GM21381 (cell line): Measurements from ENCODE around the gene CDH23.

Source experiments
- ATAC-seq: cut with Tn5 transposase; IDR thresholded peaks from one replicate; pipeline ENCODE4 v1.9.1; 2021; ENCODE audit warnings: mild to moderate bottlenecking, moderate library complexity; ENCODE audit not compliant: unreplicated experiment

Gene CDH23

DNA sequence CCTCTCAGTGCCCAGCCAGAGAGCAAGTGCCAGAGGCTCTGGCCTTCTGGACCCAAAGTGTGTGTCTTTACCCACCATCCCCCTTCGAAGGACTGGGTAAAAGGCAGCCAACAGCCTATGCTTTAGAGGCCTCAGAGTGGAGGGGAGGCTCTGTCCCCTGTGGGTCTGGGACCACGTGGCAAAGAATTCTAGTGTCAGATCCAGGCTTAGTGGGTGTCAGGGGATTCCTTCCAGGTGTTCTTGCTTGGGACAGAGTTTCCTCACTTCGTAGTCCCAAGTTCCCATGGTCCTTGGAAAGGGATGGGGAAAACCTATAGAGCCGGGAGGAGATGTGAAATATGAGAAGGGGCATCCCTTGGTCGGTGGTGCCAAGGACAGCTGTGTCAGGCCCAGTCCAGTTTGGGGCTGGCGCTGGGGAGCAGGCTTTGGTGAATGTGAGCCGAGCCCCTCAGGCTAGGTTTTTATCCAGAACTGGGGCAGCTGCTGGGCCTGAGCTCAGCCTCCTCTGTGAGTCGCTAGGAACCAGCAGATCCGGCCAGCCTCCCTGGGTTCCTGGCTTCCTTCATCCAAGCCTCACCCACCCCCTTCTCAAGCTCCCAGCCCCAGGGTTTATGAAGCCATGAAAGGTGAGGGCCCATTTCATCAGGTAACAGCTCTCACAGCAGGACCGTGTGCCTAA is 251.7 kb downstream of the CDH23 start:
- ATAC-seq, result no peak

DNA sequence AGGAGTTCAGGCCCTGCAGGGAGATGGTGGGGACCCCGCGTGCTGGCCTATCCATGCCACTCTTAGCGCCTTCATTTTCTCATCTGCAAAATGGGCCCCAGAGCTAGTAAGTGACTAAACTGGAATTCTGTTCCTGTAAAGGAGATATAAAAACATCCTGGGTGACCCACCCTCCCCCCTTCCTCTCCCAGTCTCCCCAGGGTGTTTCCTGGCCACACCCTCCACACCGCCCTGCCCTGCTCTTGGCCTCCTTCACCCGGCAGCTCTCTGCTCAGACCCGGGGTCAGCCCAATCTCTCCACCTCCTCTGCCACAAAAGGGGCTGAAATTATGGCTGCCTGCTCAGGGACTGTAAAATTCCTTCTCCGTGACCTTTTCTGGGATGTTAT is 252.2 kb downstream of the CDH23 start:
- ATAC-seq, result no peak

DNA sequence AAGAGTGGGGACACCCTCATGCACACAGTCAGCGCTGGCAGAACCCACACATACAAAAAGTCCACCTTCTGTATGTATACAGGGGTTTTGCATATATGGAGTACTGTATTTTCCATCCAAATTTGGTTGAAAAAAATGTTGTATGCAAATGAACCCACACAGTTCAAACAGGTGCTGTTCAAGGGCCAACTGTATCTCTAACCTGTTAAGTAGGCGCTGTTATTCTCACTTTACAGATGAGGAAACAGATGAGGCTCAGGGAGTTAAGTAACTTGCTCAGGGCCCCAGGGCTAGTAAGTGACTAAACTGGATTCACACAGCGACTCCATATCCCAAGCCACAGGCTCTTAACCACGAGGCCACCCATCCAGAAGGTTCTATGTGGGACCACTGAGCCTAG is 252.9 kb downstream of the CDH23 start:
- ATAC-seq, result no peak

DNA sequence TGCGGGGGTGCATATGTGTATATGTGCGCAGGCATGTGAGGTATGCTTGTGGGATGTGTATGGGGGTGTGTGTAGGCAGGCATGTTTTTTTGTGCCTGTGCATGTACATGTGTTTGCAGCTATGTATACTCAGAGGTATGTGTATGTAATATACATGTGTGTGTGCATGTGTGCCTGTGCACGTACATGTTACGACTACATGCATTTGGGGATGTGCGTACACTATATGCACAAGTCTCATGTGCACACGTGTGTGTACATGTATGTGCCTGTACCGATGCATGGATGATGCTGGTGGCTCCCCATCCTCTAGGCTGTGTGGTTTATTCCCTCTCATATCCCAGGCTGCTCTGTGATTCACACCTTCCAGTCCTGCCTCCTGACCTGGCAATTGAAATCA is 253.7 kb downstream of the CDH23 start:
- no peak for ATAC-seq

- ATAC-seq, result no peak
Measured at GRCh38 chr10:71651428-71651827, 254.7 kb downstream of the CDH23 start.

DNA sequence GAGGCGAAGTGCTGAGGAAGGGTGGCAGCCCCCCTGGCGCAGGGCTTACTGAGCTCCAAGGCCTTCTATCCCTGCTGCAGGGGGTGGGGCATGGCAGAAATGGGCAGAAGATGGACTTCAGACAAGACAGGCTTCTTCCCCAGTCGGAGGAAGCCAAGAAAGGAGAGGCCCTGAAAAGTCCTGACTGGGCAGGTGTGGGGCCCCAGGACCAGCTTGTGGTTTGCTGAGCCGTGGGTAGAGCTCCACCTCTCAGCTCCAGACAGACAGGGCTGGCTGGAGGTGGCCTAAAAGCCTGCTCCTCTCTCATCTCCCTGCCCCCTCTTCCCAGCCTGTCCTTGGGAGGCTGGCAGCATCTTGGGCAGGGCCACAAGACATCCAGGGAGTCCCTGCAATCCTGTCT is 255.2 kb downstream of the CDH23 start:
- no peak for ATAC-seq

GRCh38 chr10:71653044-71653443 is 256.3 kb downstream of the CDH23 start:
- no peak for ATAC-seq

DNA sequence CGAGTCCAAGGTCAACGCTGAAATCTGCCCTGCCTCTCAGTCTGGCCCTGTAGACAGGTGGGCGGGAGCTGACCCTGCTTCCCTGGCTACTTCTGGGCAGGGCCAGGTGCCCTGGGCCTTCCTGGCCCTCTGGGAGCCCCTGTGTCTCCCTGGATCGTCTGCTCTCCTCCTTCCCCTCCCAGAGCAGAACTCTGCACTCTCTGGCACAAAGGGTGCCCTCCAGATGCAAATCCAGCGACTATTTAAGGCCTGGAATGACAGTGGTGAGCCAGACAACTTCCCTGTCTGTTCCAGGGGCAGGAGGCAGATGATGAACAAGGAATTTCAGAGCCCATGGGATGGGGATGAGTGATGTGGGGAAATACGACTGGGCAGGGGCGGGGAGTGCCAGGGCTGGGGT is 259.5 kb downstream of the CDH23 start:
- no peak for ATAC-seq

GRCh38 chr10:71657604-71658466 is 261.1 kb downstream of the CDH23 start:
- ATAC-seq, result no peak

GRCh38 chr10:71658467-71658745 is 261.7 kb downstream of the CDH23 start:
- no peak for ATAC-seq

- no peak for ATAC-seq
Measured at GRCh38 chr10:71659111-71659634, 262.5 kb downstream of the CDH23 start.

GRCh38 chr10:71659737-71660136 is 263.0 kb downstream of the CDH23 start:
- no peak for ATAC-seq

DNA sequence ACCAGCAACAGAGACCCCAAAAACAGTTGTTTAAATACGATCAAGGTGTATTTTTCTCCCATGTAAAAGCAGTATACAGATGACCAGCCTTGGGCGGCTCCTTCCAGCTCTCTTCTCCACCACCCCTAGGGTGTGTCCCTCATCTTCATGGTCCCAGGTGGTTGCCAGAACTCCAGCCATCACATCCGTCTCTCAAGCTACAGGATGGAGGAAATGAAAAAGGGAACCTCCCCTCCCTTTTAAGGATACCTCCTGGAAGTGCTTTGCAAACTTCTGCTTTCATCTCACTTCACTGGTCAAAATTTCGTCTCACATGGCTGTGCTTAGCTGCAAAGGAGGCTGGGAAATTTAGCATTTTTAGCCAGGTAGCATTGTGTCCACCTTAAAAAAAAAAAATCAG is 263.6 kb downstream of the CDH23 start:
- no peak for ATAC-seq

GRCh38 chr10:71661060-71661622 is 264.4 kb downstream of the CDH23 start:
- no peak for ATAC-seq

DNA sequence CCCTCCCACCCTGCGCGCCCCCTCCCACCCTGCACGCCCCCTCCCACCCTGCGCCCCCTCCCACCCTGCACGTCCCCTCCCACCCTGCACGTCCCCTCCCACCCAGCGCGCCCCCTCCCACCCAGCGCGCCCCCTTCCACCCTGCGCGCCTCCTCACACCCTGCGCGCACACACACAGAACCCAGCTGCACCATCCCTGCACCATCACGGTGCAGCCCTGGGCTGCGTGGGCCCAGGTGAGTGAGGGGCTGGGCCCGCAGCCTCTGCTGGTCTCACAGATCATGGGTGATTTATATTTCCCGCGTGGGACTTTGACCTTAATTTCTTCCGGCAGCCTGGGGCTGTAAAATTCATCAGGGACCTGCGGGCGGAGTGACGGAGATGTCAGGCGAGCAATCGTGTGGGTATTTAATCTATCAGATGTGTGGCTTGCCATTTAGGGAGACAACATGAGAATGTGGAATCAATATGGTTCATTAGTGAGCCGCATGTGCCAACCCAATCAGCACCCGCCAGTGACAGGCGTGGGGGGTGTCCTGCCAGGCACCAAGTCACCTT is 265.1 kb downstream of the CDH23 start:
- no peak for ATAC-seq

DNA sequence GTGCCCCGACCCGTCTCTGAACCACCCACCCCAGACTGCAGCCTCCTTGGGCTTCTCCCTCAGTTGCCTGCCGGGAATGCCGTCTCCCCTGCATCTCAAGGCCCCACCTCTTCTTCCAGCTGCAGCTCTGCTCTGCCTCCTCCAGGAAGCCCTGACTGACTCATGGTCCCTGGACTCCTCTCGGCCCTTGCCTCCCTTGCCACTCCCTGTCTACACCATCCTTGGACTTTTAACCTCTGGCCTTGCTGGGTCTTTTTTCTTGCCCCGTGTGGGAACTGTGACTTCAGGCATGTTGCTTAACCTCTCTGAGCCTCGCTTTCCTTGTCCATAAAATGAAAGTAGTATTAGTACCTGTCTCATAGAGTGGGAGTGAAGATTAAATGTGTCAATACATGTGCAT is 266.6 kb downstream of the CDH23 start:
- no peak for ATAC-seq

GRCh38 chr10:71664585-71664984 is 267.9 kb downstream of the CDH23 start:
- no peak for ATAC-seq

DNA sequence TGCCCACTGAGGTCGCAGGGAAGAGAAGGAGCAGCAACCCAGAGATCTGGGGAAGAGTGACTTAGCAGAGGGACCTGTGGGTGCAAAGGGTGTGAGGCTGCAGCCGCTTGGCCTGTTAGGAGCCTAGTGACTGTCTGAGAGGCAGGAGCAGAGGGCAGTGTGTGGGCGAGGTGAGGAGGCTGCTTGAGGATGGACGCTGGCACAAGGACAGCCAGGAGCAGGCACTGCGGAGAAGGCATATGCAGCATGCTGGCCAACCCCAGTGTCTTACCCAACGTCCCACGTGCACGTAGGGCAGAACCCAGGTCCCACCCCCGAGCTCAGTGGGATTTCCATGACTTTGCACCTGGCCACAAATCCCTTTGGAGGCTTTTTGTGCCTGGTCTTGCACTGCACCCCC is 268.7 kb downstream of the CDH23 start:
- ATAC-seq, result no peak

DNA sequence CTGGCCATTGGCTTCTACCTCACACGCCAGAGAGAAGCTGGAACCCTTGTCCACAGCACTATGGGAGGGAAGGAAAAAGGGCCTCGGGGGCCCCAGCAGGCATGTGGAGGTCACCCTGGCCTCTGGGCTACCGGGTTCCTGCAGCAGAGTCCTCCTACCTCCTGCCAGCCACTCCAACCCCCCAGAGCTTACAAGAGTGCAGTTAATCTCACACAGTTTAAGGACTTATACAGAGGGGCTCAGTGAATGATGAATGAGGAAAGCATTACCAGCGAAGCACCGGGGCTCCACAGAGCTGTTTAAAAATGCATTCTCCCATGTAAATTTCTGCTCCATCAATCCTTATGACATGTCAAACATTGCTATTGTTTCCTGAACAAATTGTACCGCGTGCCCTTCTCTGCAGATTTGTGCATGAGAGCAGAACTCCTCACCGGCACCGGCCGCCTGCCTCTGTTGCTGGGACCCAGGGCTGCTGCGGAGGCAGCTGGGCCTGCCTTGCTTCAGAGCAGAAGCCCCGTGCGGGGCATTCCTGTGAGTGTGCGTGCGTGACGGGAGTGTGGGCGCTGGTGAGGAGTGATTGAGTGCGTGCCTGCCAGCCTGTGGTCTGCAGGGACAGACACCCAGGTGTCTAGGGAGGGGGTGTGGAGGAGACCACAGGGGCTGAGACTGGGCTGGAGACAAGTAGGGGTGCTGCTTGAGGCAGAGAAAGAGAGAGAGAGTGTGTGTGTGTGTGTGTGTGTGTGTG is 270.1 kb downstream of the CDH23 start:
- no peak for ATAC-seq

DNA sequence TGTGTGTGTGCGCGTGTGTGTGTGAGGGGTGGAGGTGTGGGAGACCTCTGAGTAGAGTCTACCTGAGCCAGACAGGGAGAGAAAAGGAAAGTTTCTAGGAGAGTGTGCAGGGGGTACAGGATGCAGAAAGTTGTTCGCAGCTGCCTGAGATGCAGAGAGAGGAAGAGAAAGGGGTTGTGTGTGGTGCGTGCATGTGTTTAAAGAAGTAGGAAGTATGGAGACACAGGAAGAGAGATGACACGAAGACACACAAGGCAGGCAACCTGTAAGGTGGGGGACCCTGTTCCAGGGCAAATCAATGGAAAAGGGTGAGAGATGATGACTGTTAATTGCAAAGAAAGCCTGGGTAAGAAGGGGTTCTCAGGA is 270.6 kb downstream of the CDH23 start:
- no peak for ATAC-seq
